ENCODE results near the gene NR2E1.

NR2E1 gene

GRCh38 chr6:108130262-108130661 lies 35.6 kb upstream of the NR2E1 start:
- no peak for DNase-seq (ENCODE audit: low read depth)
- no peak for TF ChIP-seq CTCF (conservative IDR thresholded peaks at IDR 0.05; ENCODE audit: low read depth, low read length)
- H3K4me3 ChIP-seq (ENCODE audit: low read depth, low read length), result no peak overlapping the region

- DNase-seq (ENCODE audit: low read depth), result no peak
- no peak for TF ChIP-seq CTCF (conservative IDR thresholded peaks at IDR 0.05; ENCODE audit: low read depth, low read length)
- no peak overlapping the region for H3K4me3 ChIP-seq (ENCODE audit: low read depth, low read length)
Observed at GRCh38 chr6:108132863-108133262, 33.0 kb upstream of the NR2E1 start.

GRCh38 chr6:108133594-108134179 lies 32.1 kb upstream of the NR2E1 start:
- DNase-seq (ENCODE audit: low read depth), result peak; percentile 86
- no peak for TF ChIP-seq CTCF (conservative IDR thresholded peaks at IDR 0.05; ENCODE audit: low read depth, low read length)
- peak overlapping the region; percentile 57 for H3K4me3 ChIP-seq (ENCODE audit: low read depth, low read length)

- TF ChIP-seq CTCF (conservative IDR thresholded peaks at IDR 0.05; ENCODE audit: low read depth, low read length), result no peak
- no peak for DNase-seq (ENCODE audit: low read depth)
- peak overlapping the region; percentile 57 for H3K4me3 ChIP-seq (ENCODE audit: low read depth, low read length)
Observed at GRCh38 chr6:108134213-108134970, 31.4 kb upstream of the NR2E1 start.

GRCh38 chr6:108142240-108142639 lies 23.6 kb upstream of the NR2E1 start:
- DNase-seq (ENCODE audit: low read depth), result no peak
- no peak for TF ChIP-seq CTCF (conservative IDR thresholded peaks at IDR 0.05; ENCODE audit: low read depth, low read length)

GRCh38 chr6:108145639-108146038 lies 20.2 kb upstream of the NR2E1 start:
- no peak for DNase-seq (ENCODE audit: low read depth)
- H3K4me3 ChIP-seq (ENCODE audit: low read depth, low read length), result no peak overlapping the region
- TF ChIP-seq CTCF (conservative IDR thresholded peaks at IDR 0.05; ENCODE audit: low read depth, low read length), result peak; percentile 16

More at GRCh38 chr6:108142240-108142639, 23.6 kb upstream of the NR2E1 start:
- no peak overlapping the region for H3K4me3 ChIP-seq (ENCODE audit: low read depth, low read length)

- no peak for DNase-seq (ENCODE audit: low read depth)
- no peak for TF ChIP-seq CTCF (conservative IDR thresholded peaks at IDR 0.05; ENCODE audit: low read depth, low read length)
- no peak overlapping the region for H3K4me3 ChIP-seq (ENCODE audit: low read depth, low read length)
Observed at GRCh38 chr6:108152446-108152845, 13.4 kb upstream of the NR2E1 start.

Data from choroid plexus epithelial cell (primary cell).